HepG2 (cell line): ENCODE data around the gene CLASRP. TPM values are rescaled to one million over a fixed set of nuclear protein-coding genes. Genes with fewer than 3 reads are reported as not detected.

Experiments
- ADNP ChIP-seq: sonication (generic); formaldehyde crosslinking; IDR thresholded peaks from 2 replicates; pipeline ENCODE4 v1.4.0; 2020; ENCODE audit warnings: missing genetic modification reagents
- DR1 ChIP-seq: sonication (generic); formaldehyde crosslinking; IDR thresholded peaks from 2 replicates; pipeline ENCODE4 v1.8.0; 2021; ENCODE audit warnings: mild to moderate bottlenecking, missing genetic modification reagents, inconsistent platforms
- HNF4A ChIP-seq: sonication (generic); formaldehyde crosslinking; IDR thresholded peaks from 2 replicates; pipeline ENCODE4 v1.4.0; 2020; ENCODE audit warnings: missing genetic modification reagents
- HNRNPUL1 ChIP-seq: fragments of 200-400 bp; formaldehyde crosslinking; IDR thresholded peaks from 2 replicates; pipeline ENCODE4 v1.6.1; 2017; ENCODE audit warnings: low read depth, mild to moderate bottlenecking, low read length, moderate library complexity
- HOXA5 ChIP-seq: sonication (generic); formaldehyde crosslinking; IDR thresholded peaks from 2 replicates; pipeline ENCODE4 v1.4.0; 2020; ENCODE audit warnings: missing genetic modification reagents
- MAZ ChIP-seq, 2 experiments: sonication (generic) in 1 of 2; formaldehyde crosslinking in 1 of 2; IDR thresholded peaks; 2 replicates each; pipeline versions ENCODE4 v1.5.0 to v1.6.1; 2012 to 2020; ENCODE audit warnings: low read depth in 2 of 2, mild to moderate bottlenecking in 2 of 2, borderline replicate concordance in 1 of 2, improper control_type of control experiment in 1 of 2, low read length in 1 of 2, missing genetic modification reagents in 1 of 2, moderate library complexity in 1 of 2
- RARA ChIP-seq: IDR thresholded peaks from 2 replicates; pipeline ENCODE4 v1.6.1; 2016; ENCODE audit warnings: missing genetic modification reagents, missing compliant biosample characterization
- RBFOX2 ChIP-seq: fragments of 200-400 bp; formaldehyde crosslinking; IDR thresholded peaks from 2 replicates; pipeline ENCODE4 v1.6.1; 2017; ENCODE audit warnings: low read depth, mild to moderate bottlenecking, low read length
- SAP130 ChIP-seq: IDR thresholded peaks from 2 replicates; pipeline ENCODE4 v1.6.1; 2016; ENCODE audit warnings: low read depth
- SCMH1 ChIP-seq: sonication (generic); formaldehyde crosslinking; IDR thresholded peaks from 2 replicates; pipeline ENCODE4 v1.9.0; 2021; ENCODE audit warnings: missing genetic modification reagents, mild to moderate bottlenecking, borderline replicate concordance
- SETDB1 ChIP-seq: sonication (generic); formaldehyde crosslinking; IDR thresholded peaks from 2 replicates; pipeline ENCODE4 v1.5.1; 2020; ENCODE audit warnings: missing genetic modification reagents, mild to moderate bottlenecking, borderline replicate concordance
- TRIM24 ChIP-seq: sonication (generic); formaldehyde crosslinking; IDR thresholded peaks from 2 replicates; pipeline ENCODE4 v1.8.0; 2022; ENCODE audit warnings: mild to moderate bottlenecking, missing genetic modification reagents
- ZBTB7B ChIP-seq: sonication (generic); formaldehyde crosslinking; IDR thresholded peaks from 2 replicates; pipeline ENCODE4 v1.4.0; 2020; ENCODE audit warnings: missing genetic modification reagents
- ZFP41 ChIP-seq: sonication (generic); formaldehyde crosslinking; IDR thresholded peaks from 2 replicates; pipeline ENCODE4 v1.4.0; 2020; ENCODE audit warnings: mild to moderate bottlenecking, missing genetic modification reagents, borderline replicate concordance
- ZNF567 ChIP-seq: sonication (generic); formaldehyde crosslinking; IDR thresholded peaks from 2 replicates; pipeline ENCODE4 v1.8.1; 2023; ENCODE audit warnings: mild to moderate bottlenecking, missing genetic modification reagents, borderline replicate concordance
- ZNF879 ChIP-seq: sonication (generic); formaldehyde crosslinking; IDR thresholded peaks from 2 replicates; pipeline ENCODE4 v1.8.1; 2023; ENCODE audit warnings: missing genetic modification reagents
- polyA plus RNA-seq, 8 experiments: library from polyadenylated mRNA; depleted of rRNA in 3 of 8; stranded (reverse) in 7 of 8; unstranded in 1 of 8; fragments of >200 nt; fragmentation: Illumina TruSeq in 4 of 8; extraction: Trizol in 4 of 8; gene quantifications; 2 replicates each; pipeline versions ENCODE4 v1.2.1 to v1.2.3, GENCODE V29; 2011 to 2016; ENCODE audit warnings: low read depth in 4 of 8, missing spikeins in 1 of 8, mixed read lengths in 1 of 8; ENCODE audit not compliant: insufficient read depth in 1 of 8
- total RNA-seq, 5 experiments: library from RNA; depleted of rRNA; stranded (reverse); fragments of >200 nt; fragmentation: Illumina TruSeq; extraction: Trizol; gene quantifications; 2 replicates each; pipeline ENCODE4 v1.2.3, GENCODE V29; 2016; ENCODE audit warnings: low read depth in 1 of 5
- TF ChIP-seq, protein P1 (sequence below): sonication (generic); formaldehyde crosslinking; IDR thresholded peaks from 2 replicates; pipeline ENCODE4 v1.4.0; 2020; ENCODE audit warnings: missing genetic modification reagents
- TF ChIP-seq, protein P2 (sequence below): sonication (generic); formaldehyde crosslinking; conservative IDR thresholded peaks from 2 replicates; pipeline ENCODE4 v1.4.0; 2020; ENCODE audit warnings: missing genetic modification reagents
- TF ChIP-seq, protein P3 (sequence below): sonication (generic); formaldehyde crosslinking; IDR thresholded peaks from 2 replicates; pipeline ENCODE4 v1.5.0; 2020; ENCODE audit warnings: mild to moderate bottlenecking, low read depth, missing genetic modification reagents, borderline replicate concordance
- TF ChIP-seq, protein P4 (sequence below): IDR thresholded peaks from 2 replicates; pipeline ENCODE4 v1.6.1; 2012; ENCODE audit warnings: inconsistent platforms
- TF ChIP-seq, protein P5 (sequence below): sonication (generic); formaldehyde crosslinking; IDR thresholded peaks from 2 replicates; pipeline ENCODE4 v1.8.0; 2022; ENCODE audit warnings: mild to moderate bottlenecking, missing genetic modification reagents, borderline replicate concordance
- TF ChIP-seq, protein P6 (sequence below): sonication (generic); formaldehyde crosslinking; IDR thresholded peaks from 2 replicates; pipeline ENCODE4 v1.4.0; 2020; ENCODE audit warnings: missing genetic modification reagents

Gene CLASRP
- total and polyA plus RNA-seq, 2 of the 13 experiments (the other 11 are each of a cell fraction or from before 2014, with no cell fraction given), result 32.0 to 51.4 TPM

DNA sequence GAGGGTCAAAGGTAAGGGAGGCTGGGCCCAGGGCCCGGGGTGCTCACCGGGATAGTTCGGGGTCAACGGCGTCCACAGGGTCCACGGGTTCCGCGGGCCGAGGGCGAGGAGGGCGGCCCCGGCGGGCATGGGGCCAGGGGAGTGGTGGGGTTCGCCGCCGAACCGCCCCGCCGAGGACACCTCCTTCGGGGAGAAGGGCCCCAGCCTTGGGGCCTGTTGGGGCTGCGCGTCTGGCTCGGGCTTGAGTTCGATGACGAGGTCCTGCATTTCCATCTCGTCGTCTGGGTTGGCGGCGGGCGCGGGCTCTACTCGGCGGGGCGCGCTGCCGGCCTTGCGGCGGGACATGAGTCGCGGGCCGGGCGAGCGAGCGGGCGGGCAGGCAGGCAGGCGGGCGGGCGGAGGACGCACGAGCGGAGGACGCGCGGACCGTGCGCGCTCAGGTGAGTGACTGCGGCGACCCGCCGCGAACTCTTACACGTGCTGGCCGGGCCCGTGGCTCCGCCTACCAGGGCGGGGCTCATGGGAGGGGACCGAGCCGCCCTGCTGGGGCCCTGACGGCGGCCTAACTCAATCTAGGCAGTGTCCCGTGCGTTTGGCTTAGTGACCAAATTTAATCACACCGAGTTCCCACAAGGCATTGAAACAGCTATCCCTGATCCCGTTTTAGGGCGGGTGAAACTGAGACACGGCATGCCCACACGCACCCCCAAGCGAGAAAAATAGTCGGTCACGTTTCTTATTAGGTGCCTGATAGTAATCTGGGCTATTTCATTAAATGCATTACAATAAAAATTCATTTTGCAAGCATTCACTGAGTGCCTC is 37.4 kb downstream of the CLASRP start, which contains the start of gene ZNF296 (continued):
- TF ChIP-seq, protein P1, sequence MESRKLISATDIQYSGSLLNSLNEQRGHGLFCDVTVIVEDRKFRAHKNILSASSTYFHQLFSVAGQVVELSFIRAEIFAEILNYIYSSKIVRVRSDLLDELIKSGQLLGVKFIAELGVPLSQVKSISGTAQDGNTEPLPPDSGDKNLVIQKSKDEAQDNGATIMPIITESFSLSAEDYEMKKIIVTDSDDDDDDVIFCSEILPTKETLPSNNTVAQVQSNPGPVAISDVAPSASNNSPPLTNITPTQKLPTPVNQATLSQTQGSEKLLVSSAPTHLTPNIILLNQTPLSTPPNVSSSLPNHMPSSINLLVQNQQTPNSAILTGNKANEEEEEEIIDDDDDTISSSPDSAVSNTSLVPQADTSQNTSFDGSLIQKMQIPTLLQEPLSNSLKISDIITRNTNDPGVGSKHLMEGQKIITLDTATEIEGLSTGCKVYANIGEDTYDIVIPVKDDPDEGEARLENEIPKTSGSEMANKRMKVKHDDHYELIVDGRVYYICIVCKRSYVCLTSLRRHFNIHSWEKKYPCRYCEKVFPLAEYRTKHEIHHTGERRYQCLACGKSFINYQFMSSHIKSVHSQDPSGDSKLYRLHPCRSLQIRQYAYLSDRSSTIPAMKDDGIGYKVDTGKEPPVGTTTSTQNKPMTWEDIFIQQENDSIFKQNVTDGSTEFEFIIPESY (CRISPR knock-in tag), result no peak
- TF ChIP-seq, protein P2, sequence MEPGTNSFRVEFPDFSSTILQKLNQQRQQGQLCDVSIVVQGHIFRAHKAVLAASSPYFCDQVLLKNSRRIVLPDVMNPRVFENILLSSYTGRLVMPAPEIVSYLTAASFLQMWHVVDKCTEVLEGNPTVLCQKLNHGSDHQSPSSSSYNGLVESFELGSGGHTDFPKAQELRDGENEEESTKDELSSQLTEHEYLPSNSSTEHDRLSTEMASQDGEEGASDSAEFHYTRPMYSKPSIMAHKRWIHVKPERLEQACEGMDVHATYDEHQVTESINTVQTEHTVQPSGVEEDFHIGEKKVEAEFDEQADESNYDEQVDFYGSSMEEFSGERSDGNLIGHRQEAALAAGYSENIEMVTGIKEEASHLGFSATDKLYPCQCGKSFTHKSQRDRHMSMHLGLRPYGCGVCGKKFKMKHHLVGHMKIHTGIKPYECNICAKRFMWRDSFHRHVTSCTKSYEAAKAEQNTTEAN (CRISPR knock-in tag), result peak; percentile 43; the same call in 1 of the 2 replicates
- TF ChIP-seq SAP130 (CRISPR knock-in tag), result peak; percentile 86
- no peak; the same call in 1 of the 2 replicates for TF ChIP-seq DR1 (CRISPR knock-in tag)
- TF ChIP-seq, protein P3, sequence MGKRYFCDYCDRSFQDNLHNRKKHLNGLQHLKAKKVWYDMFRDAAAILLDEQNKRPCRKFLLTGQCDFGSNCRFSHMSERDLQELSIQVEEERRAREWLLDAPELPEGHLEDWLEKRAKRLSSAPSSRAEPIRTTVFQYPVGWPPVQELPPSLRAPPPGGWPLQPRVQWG (CRISPR knock-in tag), result no peak
- peak; percentile 22; the same call in 1 of the 2 replicates for TF ChIP-seq HNF4A (CRISPR knock-in tag)
- no peak for TF ChIP-seq TRIM24 (CRISPR knock-in tag)
- TF ChIP-seq, protein P4, sequence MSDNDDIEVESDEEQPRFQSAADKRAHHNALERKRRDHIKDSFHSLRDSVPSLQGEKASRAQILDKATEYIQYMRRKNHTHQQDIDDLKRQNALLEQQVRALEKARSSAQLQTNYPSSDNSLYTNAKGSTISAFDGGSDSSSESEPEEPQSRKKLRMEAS, result peak; percentile 97
- TF ChIP-seq HNRNPUL1, result no peak
- TF ChIP-seq HOXA5 (CRISPR knock-in tag), result no peak
- TF ChIP-seq ADNP, result no peak
- no peak for TF ChIP-seq ZNF567
- TF ChIP-seq ZNF879 (CRISPR knock-in tag), result no peak
- TF ChIP-seq, protein P5, sequence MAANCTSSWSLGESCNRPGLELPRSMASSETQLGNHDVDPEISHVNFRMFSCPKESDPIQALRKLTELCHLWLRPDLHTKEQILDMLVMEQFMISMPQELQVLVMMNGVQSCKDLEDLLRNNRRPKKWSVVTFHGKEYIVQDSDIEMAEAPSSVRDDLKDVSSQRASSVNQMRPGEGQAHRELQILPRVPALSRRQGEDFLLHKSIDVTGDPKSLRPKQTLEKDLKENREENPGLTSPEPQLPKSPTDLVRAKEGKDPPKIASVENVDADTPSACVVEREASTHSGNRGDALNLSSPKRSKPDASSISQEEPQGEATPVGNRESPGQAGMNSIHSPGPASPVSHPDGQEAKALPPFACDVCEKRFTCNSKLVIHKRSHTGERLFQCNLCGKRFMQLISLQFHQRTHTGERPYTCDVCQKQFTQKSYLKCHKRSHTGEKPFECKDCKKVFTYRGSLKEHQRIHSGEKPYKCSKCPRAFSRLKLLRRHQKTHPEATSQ (CRISPR knock-in tag), result 0 out of 2 replicates have a peak, but pooled peaks have one; percentile 52
- TF ChIP-seq MAZ (IDR thresholded peaks at IDR 0.05; ENCODE audit: borderline replicate concordance, low read depth, low read length), result peak; percentile 51; the same call in 1 of the 2 replicates
- peak; percentile 94 for TF ChIP-seq MAZ (CRISPR knock-in tag; IDR thresholded peaks at IDR 0.05; ENCODE audit: low read depth)
- TF ChIP-seq, protein P6, sequence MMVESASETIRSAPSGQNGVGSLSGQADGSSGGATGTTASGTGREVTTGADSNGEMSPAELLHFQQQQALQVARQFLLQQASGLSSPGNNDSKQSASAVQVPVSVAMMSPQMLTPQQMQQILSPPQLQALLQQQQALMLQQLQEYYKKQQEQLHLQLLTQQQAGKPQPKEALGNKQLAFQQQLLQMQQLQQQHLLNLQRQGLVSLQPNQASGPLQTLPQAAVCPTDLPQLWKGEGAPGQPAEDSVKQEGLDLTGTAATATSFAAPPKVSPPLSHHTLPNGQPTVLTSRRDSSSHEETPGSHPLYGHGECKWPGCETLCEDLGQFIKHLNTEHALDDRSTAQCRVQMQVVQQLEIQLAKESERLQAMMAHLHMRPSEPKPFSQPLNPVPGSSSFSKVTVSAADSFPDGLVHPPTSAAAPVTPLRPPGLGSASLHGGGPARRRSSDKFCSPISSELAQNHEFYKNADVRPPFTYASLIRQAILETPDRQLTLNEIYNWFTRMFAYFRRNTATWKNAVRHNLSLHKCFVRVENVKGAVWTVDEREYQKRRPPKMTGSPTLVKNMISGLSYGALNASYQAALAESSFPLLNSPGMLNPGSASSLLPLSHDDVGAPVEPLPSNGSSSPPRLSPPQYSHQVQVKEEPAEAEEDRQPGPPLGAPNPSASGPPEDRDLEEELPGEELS (CRISPR knock-in tag), result 0 out of 2 replicates have a peak, but pooled peaks have one; percentile 16
- no peak for TF ChIP-seq SCMH1 (CRISPR knock-in tag)
- TF ChIP-seq SETDB1 (CRISPR knock-in tag), result no peak
- peak; percentile 82 for TF ChIP-seq RBFOX2
- peak; percentile 64 for TF ChIP-seq RARA
- no peak for TF ChIP-seq ZBTB7B
- TF ChIP-seq ZFP41 (CRISPR knock-in tag), result no peak
